Measurements from ENCODE around the gene POFUT2.

POFUT2 gene

GRCh38 chr21:45332415-45332814, 44.7 kb upstream of the POFUT2 start:
- Histone ChIP-seq H3K27me3 (replicated peaks; ENCODE audit: control insufficient read depth, insufficient read depth, low read length, poor library complexity, severe bottlenecking) (no peaks in the 10 kb centered on the region), H3K9me3 (ENCODE audit: control insufficient read depth, low read length) (no peaks in the 10 kb centered on the region), H3K27ac (ENCODE audit: insufficient read depth, low read length, poor library complexity, severe bottlenecking) (no peak overlapping the region), H3K4me1 (ENCODE audit: control insufficient read depth, insufficient read depth, low read length, poor library complexity, severe bottlenecking) (no peaks in the 10 kb centered on the region), H3K4me3 (ENCODE audit: insufficient read depth, low read depth, low read length, poor library complexity, severe bottlenecking) (no peak overlapping the region), H3K36me3 (ENCODE audit: control insufficient read depth, insufficient read depth, low read length) (no peaks in the 10 kb centered on the region)
- no peak for DNase-seq

- no peaks in the 10 kb centered on the region for H3K9me3 ChIP-seq (ENCODE audit: control insufficient read depth, low read length)
- no peaks in the 10 kb centered on the region for H3K4me1 ChIP-seq (ENCODE audit: control insufficient read depth, insufficient read depth, low read length, poor library complexity, severe bottlenecking)
- H3K27me3 ChIP-seq (replicated peaks; ENCODE audit: control insufficient read depth, insufficient read depth, low read length, poor library complexity, severe bottlenecking) = no peaks in the 10 kb centered on the region
- H3K27ac ChIP-seq (ENCODE audit: insufficient read depth, low read length, poor library complexity, severe bottlenecking) = no peak overlapping the region
- DNase-seq = no peak
- no peak overlapping the region for H3K4me3 ChIP-seq (ENCODE audit: insufficient read depth, low read depth, low read length, poor library complexity, severe bottlenecking)
- no peaks in the 10 kb centered on the region for H3K36me3 ChIP-seq (ENCODE audit: control insufficient read depth, insufficient read depth, low read length)
Observed at GRCh38 chr21:45331531-45332147, 43.9 kb upstream of the POFUT2 start.

- H3K9me3 ChIP-seq (ENCODE audit: control insufficient read depth, low read length) = no peaks in the 10 kb centered on the region
- no peaks in the 10 kb centered on the region for H3K4me1 ChIP-seq (ENCODE audit: control insufficient read depth, insufficient read depth, low read length, poor library complexity, severe bottlenecking)
- H3K36me3 ChIP-seq (ENCODE audit: control insufficient read depth, insufficient read depth, low read length) = no peaks in the 10 kb centered on the region
- no peaks in the 10 kb centered on the region for H3K27me3 ChIP-seq (replicated peaks; ENCODE audit: control insufficient read depth, insufficient read depth, low read length, poor library complexity, severe bottlenecking)
- H3K4me3 ChIP-seq (ENCODE audit: insufficient read depth, low read depth, low read length, poor library complexity, severe bottlenecking) = no peak overlapping the region
- DNase-seq = no peak
- no peak overlapping the region for H3K27ac ChIP-seq (ENCODE audit: insufficient read depth, low read length, poor library complexity, severe bottlenecking)
Observed at GRCh38 chr21:45330851-45331261, 43.2 kb upstream of the POFUT2 start.

GRCh38 chr21:45330075-45330781, 42.5 kb upstream of the POFUT2 start:
- Histone ChIP-seq H3K27me3 (replicated peaks; ENCODE audit: control insufficient read depth, insufficient read depth, low read length, poor library complexity, severe bottlenecking) (no peaks in the 10 kb centered on the region), H3K36me3 (ENCODE audit: control insufficient read depth, insufficient read depth, low read length) (no peaks in the 10 kb centered on the region), H3K4me3 (ENCODE audit: insufficient read depth, low read depth, low read length, poor library complexity, severe bottlenecking) (no peak overlapping the region), H3K9me3 (ENCODE audit: control insufficient read depth, low read length) (no peaks in the 10 kb centered on the region), H3K4me1 (ENCODE audit: control insufficient read depth, insufficient read depth, low read length, poor library complexity, severe bottlenecking) (no peaks in the 10 kb centered on the region), H3K27ac (ENCODE audit: insufficient read depth, low read length, poor library complexity, severe bottlenecking) (no peak overlapping the region)
- DNase-seq = no peak

GRCh38 chr21:45329261-45330074, 41.8 kb upstream of the POFUT2 start:
- DNase-seq = no peak
- Histone ChIP-seq H3K4me3 (ENCODE audit: insufficient read depth, low read depth, low read length, poor library complexity, severe bottlenecking) (no peak overlapping the region), H3K36me3 (ENCODE audit: control insufficient read depth, insufficient read depth, low read length) (no peaks in the 10 kb centered on the region), H3K27ac (ENCODE audit: insufficient read depth, low read length, poor library complexity, severe bottlenecking) (no peak overlapping the region), H3K9me3 (ENCODE audit: control insufficient read depth, low read length) (no peaks in the 10 kb centered on the region), H3K27me3 (replicated peaks; ENCODE audit: control insufficient read depth, insufficient read depth, low read length, poor library complexity, severe bottlenecking) (no peaks in the 10 kb centered on the region), H3K4me1 (ENCODE audit: control insufficient read depth, insufficient read depth, low read length, poor library complexity, severe bottlenecking) (no peaks in the 10 kb centered on the region)

- H3K27me3 ChIP-seq (replicated peaks; ENCODE audit: control insufficient read depth, insufficient read depth, low read length, poor library complexity, severe bottlenecking) = no peaks in the 10 kb centered on the region
- H3K36me3 ChIP-seq (ENCODE audit: control insufficient read depth, insufficient read depth, low read length) = no peaks in the 10 kb centered on the region
- H3K27ac ChIP-seq (ENCODE audit: insufficient read depth, low read length, poor library complexity, severe bottlenecking) = no peak overlapping the region
- no peak overlapping the region for H3K4me3 ChIP-seq (ENCODE audit: insufficient read depth, low read depth, low read length, poor library complexity, severe bottlenecking)
- DNase-seq = no peak
- H3K4me1 ChIP-seq (ENCODE audit: control insufficient read depth, insufficient read depth, low read length, poor library complexity, severe bottlenecking) = no peaks in the 10 kb centered on the region
- no peaks in the 10 kb centered on the region for H3K9me3 ChIP-seq (ENCODE audit: control insufficient read depth, low read length)
Observed at GRCh38 chr21:45328198-45329091, 40.8 kb upstream of the POFUT2 start.

GRCh38 chr21:45327441-45328197, 39.9 kb upstream of the POFUT2 start:
- no peaks in the 10 kb centered on the region for H3K36me3 ChIP-seq (ENCODE audit: control insufficient read depth, insufficient read depth, low read length)
- no peaks in the 10 kb centered on the region for H3K27me3 ChIP-seq (replicated peaks; ENCODE audit: control insufficient read depth, insufficient read depth, low read length, poor library complexity, severe bottlenecking)
- no peak for DNase-seq
- H3K9me3 ChIP-seq (ENCODE audit: control insufficient read depth, low read length) = no peaks in the 10 kb centered on the region
- H3K4me1 ChIP-seq (ENCODE audit: control insufficient read depth, insufficient read depth, low read length, poor library complexity, severe bottlenecking) = peaks cover 6% of the 10 kb centered on the region
- no peak overlapping the region for H3K27ac ChIP-seq (ENCODE audit: insufficient read depth, low read length, poor library complexity, severe bottlenecking)
- no peak overlapping the region for H3K4me3 ChIP-seq (ENCODE audit: insufficient read depth, low read depth, low read length, poor library complexity, severe bottlenecking)

GRCh38 chr21:45326891-45327440, 39.3 kb upstream of the POFUT2 start:
- no peak overlapping the region for H3K27ac ChIP-seq (ENCODE audit: insufficient read depth, low read length, poor library complexity, severe bottlenecking)
- peaks cover 11% of the 10 kb centered on the region for H3K4me1 ChIP-seq (ENCODE audit: control insufficient read depth, insufficient read depth, low read length, poor library complexity, severe bottlenecking)
- no peak for DNase-seq
- no peak overlapping the region for H3K4me3 ChIP-seq (ENCODE audit: insufficient read depth, low read depth, low read length, poor library complexity, severe bottlenecking)
- H3K27me3 ChIP-seq (replicated peaks; ENCODE audit: control insufficient read depth, insufficient read depth, low read length, poor library complexity, severe bottlenecking) = no peaks in the 10 kb centered on the region
- no peaks in the 10 kb centered on the region for H3K9me3 ChIP-seq (ENCODE audit: control insufficient read depth, low read length)
- H3K36me3 ChIP-seq (ENCODE audit: control insufficient read depth, insufficient read depth, low read length) = no peaks in the 10 kb centered on the region
